Activated CD8-positive, alpha-beta T cell treated with anti-CD3 and anti-CD28 coated beads for 36 hours (primary cell): ENCODE data around the gene MRPS10. TPM values are rescaled to one million over a fixed set of nuclear protein-coding genes. Genes with fewer than 3 reads are reported as not detected.

Experiments
- ATAC-seq: fragments of 200-7000 bp; cut with Tn5 transposase; one replicate; pipeline ENCODE4 v1.10.0; 2021; ENCODE audit warnings: mild to moderate bottlenecking, moderate library complexity
- CTCF ChIA-PET: fragments of 350-600 bp; sonication (Branson Sonifier 250); formaldehyde crosslinking; loops from one replicate; lab custom pipeline; 2021; ENCODE audit warnings: antibody characterized with exemption; lab: Charles Lee
- POLR2A ChIA-PET: fragments of 350-600 bp; sonication (Branson Sonifier 250); formaldehyde crosslinking; loops from one replicate; lab custom pipeline; 2021; ENCODE audit warnings: antibody characterized with exemption; lab: Charles Lee
- DNase-seq: peaks from one replicate; pipeline ENCODE4 v3.0.0-alpha.2; 2020
- H3K27ac Mint-ChIP-seq: one replicate; pipeline ENCODE4 v1.8.0; 2021; ENCODE audit warnings: mild to moderate bottlenecking, mixed read lengths
- H3K27me3 Mint-ChIP-seq: one replicate; pipeline ENCODE4 v1.8.0; 2021; ENCODE audit warnings: mixed read lengths
- H3K36me3 Mint-ChIP-seq: one replicate; pipeline ENCODE4 v1.8.0; 2021; ENCODE audit warnings: low read depth, mixed read lengths
- H3K4me1 Mint-ChIP-seq: one replicate; pipeline ENCODE4 v1.8.0; 2021; ENCODE audit warnings: low read depth, mixed read lengths
- H3K4me3 Mint-ChIP-seq: one replicate; pipeline ENCODE4 v1.8.0; 2021; ENCODE audit warnings: mild to moderate bottlenecking, moderate library complexity, mixed read lengths
- H3K9me3 Mint-ChIP-seq: one replicate; pipeline ENCODE4 v1.8.0; 2021; ENCODE audit warnings: mixed read lengths
- intact Hi-C: fragments of 100-400 bp; cut with micrococcal nuclease; formaldehyde crosslinking; loops from one replicate; pipeline ENCODE4 v1.10.0; 2022
- total RNA-seq, 2 experiments: library from RNA; stranded (reverse); gene quantifications; one replicate each; pipeline ENCODE4 v1.2.3, GENCODE V29; 2021
- TF ChIP-seq, protein P1 (sequence below): fragments of 200-600 bp; IDR thresholded peaks from one replicate; pipeline ENCODE4 v1.8.0; 2022; ENCODE audit warnings: antibody characterized with exemption, mild to moderate bottlenecking

MRPS10 gene
- total RNA-seq, 2 experiments from 2014 or later, result 36.7 to 38.9 TPM

DNA sequence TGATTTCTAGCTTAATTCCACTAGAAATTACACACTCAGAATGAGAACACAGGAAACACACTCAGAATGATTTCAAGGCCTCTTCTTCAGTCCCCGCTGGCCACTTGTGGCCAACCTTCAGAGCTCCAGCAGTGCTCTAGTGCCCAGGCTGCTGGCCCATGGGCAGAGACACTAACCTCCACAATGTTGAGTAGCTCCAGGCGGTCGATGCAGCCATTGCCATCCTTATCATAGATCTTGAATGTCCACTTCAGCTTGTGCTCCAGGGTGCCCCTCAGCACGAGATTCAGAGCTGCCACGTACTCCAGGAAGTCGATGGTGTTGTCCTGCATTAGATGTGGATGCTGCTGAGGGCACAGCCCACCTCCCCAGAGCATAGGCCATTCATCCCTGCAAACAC is 29.3 kb downstream of the MRPS10 start:
- TF ChIP-seq, protein P1, sequence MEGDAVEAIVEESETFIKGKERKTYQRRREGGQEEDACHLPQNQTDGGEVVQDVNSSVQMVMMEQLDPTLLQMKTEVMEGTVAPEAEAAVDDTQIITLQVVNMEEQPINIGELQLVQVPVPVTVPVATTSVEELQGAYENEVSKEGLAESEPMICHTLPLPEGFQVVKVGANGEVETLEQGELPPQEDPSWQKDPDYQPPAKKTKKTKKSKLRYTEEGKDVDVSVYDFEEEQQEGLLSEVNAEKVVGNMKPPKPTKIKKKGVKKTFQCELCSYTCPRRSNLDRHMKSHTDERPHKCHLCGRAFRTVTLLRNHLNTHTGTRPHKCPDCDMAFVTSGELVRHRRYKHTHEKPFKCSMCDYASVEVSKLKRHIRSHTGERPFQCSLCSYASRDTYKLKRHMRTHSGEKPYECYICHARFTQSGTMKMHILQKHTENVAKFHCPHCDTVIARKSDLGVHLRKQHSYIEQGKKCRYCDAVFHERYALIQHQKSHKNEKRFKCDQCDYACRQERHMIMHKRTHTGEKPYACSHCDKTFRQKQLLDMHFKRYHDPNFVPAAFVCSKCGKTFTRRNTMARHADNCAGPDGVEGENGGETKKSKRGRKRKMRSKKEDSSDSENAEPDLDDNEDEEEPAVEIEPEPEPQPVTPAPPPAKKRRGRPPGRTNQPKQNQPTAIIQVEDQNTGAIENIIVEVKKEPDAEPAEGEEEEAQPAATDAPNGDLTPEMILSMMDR, result no peak
- intact Hi-C loops, result no loop called here
- no peaks in the 10 kb centered on the region for H3K9me3 Mint-ChIP-seq
- ATAC-seq (no peak), DNase-seq (no peak)
- H3K4me3 Mint-ChIP-seq, result no peak overlapping the region
- CTCF ChIA-PET, result interaction anchor here (0.8 to 1.0 kb wide), 3 partner anchors 11 to 401 kb away, joined by 3 read pairs; partner anchors contain the start of gene TOMM6
- H3K36me3 Mint-ChIP-seq, result no peaks in the 10 kb centered on the region
- no peak overlapping the region for H3K27ac Mint-ChIP-seq
- no peaks in the 10 kb centered on the region for H3K4me1 Mint-ChIP-seq
- no peaks in the 10 kb centered on the region for H3K27me3 Mint-ChIP-seq
- POLR2A ChIA-PET, result no interaction called here

- Mint-ChIP-seq H3K27ac (no peak overlapping the region), H3K4me1 (no peaks in the 10 kb centered on the region), H3K36me3 (no peaks in the 10 kb centered on the region), H3K27me3 (no peaks in the 10 kb centered on the region), H3K9me3 (no peaks in the 10 kb centered on the region), H3K4me3 (no peak overlapping the region)
- TF ChIP-seq, protein P1, result no peak
- POLR2A ChIA-PET, result no interaction called here
- DNase-seq, result no peak
- no peak for ATAC-seq
- intact Hi-C loops, result no loop called here
- CTCF ChIA-PET, result interaction anchor here (0.9 to 1.3 kb wide), 4 partner anchors 17 to 82 kb away, joined by 3 to 4 read pairs (median 4); no protein-coding TSS in a partner anchor
Measured at GRCh38 chr6:42185597-42185996, 32.1 kb downstream of the MRPS10 start.

DNA sequence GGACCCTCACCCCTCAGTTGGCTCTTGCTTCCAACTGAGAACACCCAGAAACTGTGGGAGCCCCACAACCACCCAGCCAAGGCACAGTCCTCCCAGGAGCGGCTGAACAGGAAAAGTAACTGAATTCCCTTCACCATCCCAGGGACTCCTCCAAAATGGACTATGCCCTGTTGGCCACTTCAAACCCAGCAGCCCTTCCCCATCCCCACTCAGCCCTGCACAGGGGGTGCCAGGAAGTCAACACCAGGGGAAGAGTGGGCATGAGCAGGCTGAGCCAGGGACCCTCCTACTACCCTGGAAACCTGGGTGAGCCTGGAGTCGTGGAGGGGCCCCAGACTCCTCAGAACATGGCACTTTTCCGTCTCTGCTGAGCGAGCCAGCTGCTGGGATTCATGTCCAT is 33.2 kb downstream of the MRPS10 start:
- no peak for DNase-seq
- peaks cover 5% of the 10 kb centered on the region for H3K4me1 Mint-ChIP-seq
- H3K9me3 Mint-ChIP-seq, result no peaks in the 10 kb centered on the region
- no peak for ATAC-seq
- no peak overlapping the region for H3K27ac Mint-ChIP-seq
- CTCF ChIA-PET, result interaction anchor here (1.1 kb wide), 1 partner anchor 76 kb away, joined by 3 read pairs; no protein-coding TSS in a partner anchor
- TF ChIP-seq, protein P1, result no peak
- H3K4me3 Mint-ChIP-seq, result no peak overlapping the region
- no peaks in the 10 kb centered on the region for H3K36me3 Mint-ChIP-seq
- H3K27me3 Mint-ChIP-seq, result peaks cover 4% of the 10 kb centered on the region
- POLR2A ChIA-PET, result no interaction called here
- intact Hi-C loops, result no loop called here

DNA sequence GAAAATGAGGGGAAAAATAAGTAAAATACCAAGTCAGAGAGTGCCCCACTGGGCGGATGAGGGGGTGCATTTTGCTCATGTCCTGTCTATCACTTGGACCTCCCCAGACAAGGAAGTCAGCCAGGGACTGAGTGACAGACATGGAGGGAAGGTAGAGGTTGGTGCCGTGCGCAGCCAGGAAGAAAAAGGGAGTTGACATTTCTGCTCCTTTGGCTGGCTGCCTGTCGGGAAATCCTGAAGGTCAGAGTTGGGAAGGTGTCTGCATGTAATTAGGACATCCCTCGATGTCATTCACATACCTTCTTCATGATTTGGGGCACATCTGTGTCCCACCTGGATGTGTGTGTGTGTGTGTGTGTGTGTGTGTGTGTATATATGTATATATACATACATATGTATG is 35.6 kb downstream of the MRPS10 start:
- intact Hi-C loops, result no loop called here
- TF ChIP-seq, protein P1, result no peak
- Mint-ChIP-seq H3K36me3 (no peaks in the 10 kb centered on the region), H3K9me3 (no peaks in the 10 kb centered on the region), H3K4me3 (no peak overlapping the region), H3K27ac (no peak overlapping the region), H3K27me3 (peaks cover 4% of the 10 kb centered on the region), H3K4me1 (peaks cover 5% of the 10 kb centered on the region)
- no peak for ATAC-seq
- no peak for DNase-seq
- ChIA-PET CTCF (interaction anchor here (0.8 kb wide), 1 partner anchor 366 kb away, joined by 5 read pairs; no protein-coding TSS in a partner anchor), POLR2A (no interaction called here)

- ChIA-PET CTCF (interaction anchor here (0.9 kb wide), 1 partner anchor 368 kb away, joined by 3 read pairs; no protein-coding TSS in a partner anchor), POLR2A (no interaction called here)
- Mint-ChIP-seq H3K4me3 (no peak overlapping the region), H3K9me3 (no peaks in the 10 kb centered on the region), H3K4me1 (peaks cover 5% of the 10 kb centered on the region), H3K36me3 (no peaks in the 10 kb centered on the region), H3K27me3 (peaks cover 4% of the 10 kb centered on the region), H3K27ac (no peak overlapping the region)
- DNase-seq (peak; percentile 61), ATAC-seq (peak; percentile 88)
- TF ChIP-seq, protein P1, result no peak
- intact Hi-C loops, result no loop called here
Measured at GRCh38 chr6:42179945-42180313, 37.7 kb downstream of the MRPS10 start.
